Bone marrow (tissue), 2 donors: ENCODE results near the gene PLEKHS1.
"Not testable (repeated sequence)": the region's sequence is repeated elsewhere in the genome, so short reads cannot be mapped to it uniquely, and the experiment has no call there.

ENCODE experiments used
- DNase-seq, 2 donors: peaks; one replicate each; lab custom pipeline; 2025; lab: John Stamatoyannopoulos, UW

The PLEKHS1 gene

GRCh38 chr10:113791691-113792090 lies 40.2 kb downstream of the PLEKHS1 start:
- no peak for DNase-seq

DNA sequence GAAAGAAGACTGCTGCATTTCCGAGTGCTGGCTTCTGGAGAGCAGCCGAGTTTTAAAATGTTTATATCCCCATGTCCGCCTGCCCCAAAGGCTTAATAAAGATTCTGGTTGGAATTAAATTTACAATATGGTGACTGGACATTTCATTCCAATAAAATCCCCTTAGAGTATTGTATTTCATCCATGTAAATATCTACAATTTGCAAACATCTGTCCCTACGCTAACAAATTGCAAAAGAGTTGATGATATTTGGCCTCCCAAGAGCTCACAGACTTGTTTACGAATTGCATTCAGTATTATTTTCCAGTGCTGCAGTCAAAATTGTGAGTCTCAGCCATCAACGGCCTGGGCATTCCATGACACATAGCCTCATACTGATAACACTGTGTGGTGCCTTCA lies 50.1 kb downstream of the PLEKHS1 start:
- no peak for DNase-seq

DNA sequence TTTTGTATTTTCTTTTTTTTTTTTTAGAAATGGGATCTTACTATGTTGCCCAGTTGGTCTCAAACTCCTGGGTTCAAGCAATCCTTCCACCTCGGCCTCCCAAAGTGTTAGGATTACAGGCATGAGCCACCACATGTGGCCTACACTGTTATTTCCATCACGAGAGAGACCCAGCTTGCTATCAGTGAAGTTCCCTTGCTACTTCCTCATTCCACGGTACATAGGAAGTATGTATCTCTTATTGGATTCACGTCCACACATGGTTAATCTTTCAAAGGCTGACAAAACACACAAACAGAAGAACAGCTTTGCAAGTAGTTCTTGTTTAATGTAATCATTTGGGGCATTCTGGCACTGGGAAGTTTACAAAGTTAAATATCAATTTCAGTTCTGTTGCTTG lies 51.5 kb downstream of the PLEKHS1 start:
- peak in 1 of 2 donors; percentile 26 for DNase-seq

DNA sequence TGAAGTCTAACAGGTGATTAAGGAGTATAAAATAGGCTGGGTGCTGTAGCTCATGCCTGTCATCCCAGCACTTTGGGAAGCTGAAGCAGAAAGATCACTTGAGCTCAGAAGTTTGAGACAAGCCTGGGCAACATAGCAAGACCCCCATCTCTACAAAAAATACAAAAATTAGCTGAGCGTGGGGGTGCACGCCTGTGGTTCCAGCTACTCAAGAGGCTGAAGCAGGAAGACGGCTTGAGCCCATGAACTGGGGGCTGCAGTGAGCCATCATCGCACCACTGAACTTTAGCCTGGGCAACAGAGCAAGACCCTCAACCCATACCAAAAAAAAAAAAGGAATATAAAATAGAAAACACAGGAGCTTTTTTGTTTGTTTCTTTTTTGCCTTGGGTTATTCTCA lies 55.0 kb downstream of the PLEKHS1 start:
- DNase-seq: no peak

- DNase-seq: no peak
These were observed 56.7 kb downstream of the PLEKHS1 start for GRCh38 chr10:113808168-113808567.

GRCh38 chr10:113814700-113815099 lies 63.2 kb downstream of the PLEKHS1 start:
- not testable (repeated sequence) for DNase-seq

GRCh38 chr10:113819989-113820388 lies 68.5 kb downstream of the PLEKHS1 start:
- DNase-seq: no peak

DNA sequence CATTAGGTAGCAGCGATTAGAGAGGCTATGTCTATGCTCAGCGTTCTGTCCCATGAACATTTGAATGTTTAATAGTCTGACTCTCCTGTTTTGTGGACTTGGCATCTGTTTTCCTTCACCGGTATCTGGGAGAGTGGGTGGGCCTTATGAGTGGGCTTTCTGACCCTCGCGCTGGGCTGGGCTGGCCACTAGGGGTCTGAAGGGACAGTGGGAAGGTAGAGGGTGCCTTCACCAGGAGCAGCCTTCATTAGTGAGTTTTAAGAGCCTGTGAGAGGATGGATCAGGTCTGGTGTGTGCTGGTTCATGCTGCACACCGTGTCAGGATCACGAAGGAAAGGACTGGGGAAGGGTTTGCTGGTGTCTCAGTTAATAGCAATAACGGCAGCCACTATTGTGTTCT lies 69.0 kb downstream of the PLEKHS1 start:
- DNase-seq: no peak

GRCh38 chr10:113821306-113821705 lies 69.8 kb downstream of the PLEKHS1 start:
- DNase-seq: not testable (repeated sequence)

DNA sequence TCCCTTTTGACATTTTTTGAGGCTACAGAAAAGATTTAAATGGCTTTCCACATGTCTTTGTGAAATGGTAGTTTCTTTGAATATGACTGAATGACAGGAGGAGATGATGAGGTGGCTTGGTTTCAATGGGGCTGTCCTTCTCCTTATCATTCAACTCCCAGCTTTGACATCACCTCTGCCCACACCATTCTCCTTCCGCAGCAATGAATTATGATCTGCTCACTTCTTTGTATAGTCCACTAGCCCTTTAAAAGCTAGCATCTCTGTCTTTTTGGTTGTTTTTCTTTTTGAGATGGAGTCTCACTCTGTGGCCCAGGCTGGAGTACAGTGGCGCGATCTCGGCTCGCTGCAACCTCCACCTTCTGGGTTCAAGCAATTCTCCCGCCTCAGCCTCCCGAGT lies 70.7 kb downstream of the PLEKHS1 start:
- DNase-seq: no peak

- DNase-seq: no peak
These were observed 71.9 kb downstream of the PLEKHS1 start for GRCh38 chr10:113823389-113823788.

- DNase-seq: no peak
These were observed 74.3 kb downstream of the PLEKHS1 start for GRCh38 chr10:113825791-113826190.

GRCh38 chr10:113828567-113828966 lies 77.1 kb downstream of the PLEKHS1 start:
- not testable (repeated sequence) for DNase-seq
